HepG2 (cell line): ENCODE results near the gene ARHGEF40. TPM values are rescaled to one million over a fixed set of nuclear protein-coding genes. Genes with fewer than 3 reads are reported as not detected.

ENCODE experiments used
- FOXA3 ChIP-seq: IDR thresholded peaks from 2 replicates; pipeline ENCODE4 v1.6.1; 2016; ENCODE audit warnings: missing genetic modification reagents, missing compliant biosample characterization
- HHEX ChIP-seq: IDR thresholded peaks from 2 replicates; pipeline ENCODE4 v1.6.1; 2016; ENCODE audit warnings: control low read depth
- IKZF5 ChIP-seq: IDR thresholded peaks from 2 replicates; pipeline ENCODE4 v1.6.1; 2018; ENCODE audit warnings: missing genetic modification reagents, mild to moderate bottlenecking, missing compliant biosample characterization
- KLF12 ChIP-seq: sonication (generic); formaldehyde crosslinking; IDR thresholded peaks from 2 replicates; pipeline ENCODE4 v1.4.0; 2020; ENCODE audit warnings: missing genetic modification reagents, borderline replicate concordance
- ZBTB49 ChIP-seq: sonication (generic); formaldehyde crosslinking; IDR thresholded peaks from 2 replicates; pipeline ENCODE4 v1.4.0; 2020; ENCODE audit warnings: missing genetic modification reagents, borderline replicate concordance
- ZEB1 ChIP-seq: IDR thresholded peaks from 2 replicates; pipeline ENCODE4 v1.6.1; 2012; ENCODE audit warnings: mild to moderate bottlenecking, low read depth, inconsistent platforms; ENCODE audit not compliant: insufficient replicate concordance
- ZNF30 ChIP-seq: sonication (generic); formaldehyde crosslinking; IDR thresholded peaks from 2 replicates; pipeline ENCODE4 v1.5.0; 2020; ENCODE audit warnings: mild to moderate bottlenecking, missing genetic modification reagents
- ZNF331 ChIP-seq: sonication (generic); formaldehyde crosslinking; IDR thresholded peaks from 2 replicates; pipeline ENCODE4 v1.4.0; 2020; ENCODE audit warnings: missing genetic modification reagents
- ZNF749 ChIP-seq: sonication (generic); formaldehyde crosslinking; IDR thresholded peaks from 2 replicates; pipeline ENCODE4 v1.8.0; 2022; ENCODE audit warnings: mild to moderate bottlenecking, missing genetic modification reagents, moderate library complexity, borderline replicate concordance
- polyA plus RNA-seq, 8 experiments: library from polyadenylated mRNA; depleted of rRNA in 3 of 8; stranded (reverse) in 7 of 8; unstranded in 1 of 8; fragments of >200 nt; fragmentation: Illumina TruSeq in 4 of 8; extraction: Trizol in 4 of 8; gene quantifications; 2 replicates each; pipeline versions ENCODE4 v1.2.1 to v1.2.3, GENCODE V29; 2011 to 2016; ENCODE audit warnings: low read depth in 4 of 8, missing spikeins in 1 of 8, mixed read lengths in 1 of 8; ENCODE audit not compliant: insufficient read depth in 1 of 8
- total RNA-seq, 5 experiments: library from RNA; depleted of rRNA; stranded (reverse); fragments of >200 nt; fragmentation: Illumina TruSeq; extraction: Trizol; gene quantifications; 2 replicates each; pipeline ENCODE4 v1.2.3, GENCODE V29; 2016; ENCODE audit warnings: low read depth in 1 of 5
- TF ChIP-seq, protein P1 (sequence below): sonication (generic); formaldehyde crosslinking; IDR thresholded peaks from 2 replicates; pipeline ENCODE4 v1.5.0; 2020; ENCODE audit warnings: mild to moderate bottlenecking, missing genetic modification reagents, borderline replicate concordance
- TF ChIP-seq, protein P2 (sequence below): sonication (generic); formaldehyde crosslinking; conservative IDR thresholded peaks from 2 replicates; pipeline ENCODE4 v1.4.0; 2020; ENCODE audit warnings: missing genetic modification reagents
- TF ChIP-seq, protein P3 (sequence below): sonication (generic); formaldehyde crosslinking; IDR thresholded peaks from 2 replicates; pipeline ENCODE4 v1.8.0; 2023; ENCODE audit warnings: mild to moderate bottlenecking, missing genetic modification reagents
- TF ChIP-seq, protein P4 (sequence below): sonication (generic); formaldehyde crosslinking; IDR thresholded peaks from 2 replicates; pipeline ENCODE4 v1.5.0; 2020; ENCODE audit warnings: missing genetic modification reagents

The ARHGEF40 gene
- total and polyA plus RNA-seq, 2 of the 13 experiments (the other 11 are each of a cell fraction or from before 2014, with no cell fraction given) = 28.1 to 78.1 TPM

- TF ChIP-seq, protein P1, sequence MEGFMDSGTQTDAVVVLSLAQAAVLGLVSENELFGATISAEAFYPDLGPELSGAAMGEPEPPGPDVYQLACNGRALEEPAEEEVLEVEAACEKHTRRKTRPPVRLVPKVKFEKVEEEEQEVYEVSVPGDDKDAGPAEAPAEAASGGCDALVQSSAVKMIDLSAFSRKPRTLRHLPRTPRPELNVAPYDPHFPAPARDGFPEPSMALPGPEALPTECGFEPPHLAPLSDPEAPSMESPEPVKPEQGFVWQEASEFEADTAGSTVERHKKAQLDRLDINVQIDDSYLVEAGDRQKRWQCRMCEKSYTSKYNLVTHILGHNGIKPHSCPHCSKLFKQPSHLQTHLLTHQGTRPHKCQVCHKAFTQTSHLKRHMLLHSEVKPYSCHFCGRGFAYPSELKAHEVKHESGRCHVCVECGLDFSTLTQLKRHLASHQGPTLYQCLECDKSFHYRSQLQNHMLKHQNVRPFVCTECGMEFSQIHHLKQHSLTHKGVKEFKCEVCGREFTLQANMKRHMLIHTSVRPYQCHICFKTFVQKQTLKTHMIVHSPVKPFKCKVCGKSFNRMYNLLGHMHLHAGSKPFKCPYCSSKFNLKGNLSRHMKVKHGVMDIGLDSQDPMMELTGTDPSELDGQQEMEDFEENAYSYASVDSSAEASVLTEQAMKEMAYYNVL = peak; percentile 66; the same call in 1 of the 2 replicates
- TF ChIP-seq, protein P2, sequence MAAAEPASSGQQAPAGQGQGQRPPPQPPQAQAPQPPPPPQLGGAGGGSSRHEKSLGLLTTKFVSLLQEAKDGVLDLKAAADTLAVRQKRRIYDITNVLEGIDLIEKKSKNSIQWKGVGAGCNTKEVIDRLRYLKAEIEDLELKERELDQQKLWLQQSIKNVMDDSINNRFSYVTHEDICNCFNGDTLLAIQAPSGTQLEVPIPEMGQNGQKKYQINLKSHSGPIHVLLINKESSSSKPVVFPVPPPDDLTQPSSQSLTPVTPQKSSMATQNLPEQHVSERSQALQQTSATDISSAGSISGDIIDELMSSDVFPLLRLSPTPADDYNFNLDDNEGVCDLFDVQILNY (CRISPR knock-in tag) = peak; percentile 79
- TF ChIP-seq ZNF30 (CRISPR knock-in tag) (no peak), HHEX (no peak), ZEB1 (no peak), ZNF331 (CRISPR knock-in tag) (peak; percentile 64; the same call in 1 of the 2 replicates), ZBTB49 (CRISPR knock-in tag) (peak; percentile 44; the same call in 1 of the 2 replicates), FOXA3 (CRISPR knock-in tag) (peak; percentile 50; the same call in 1 of the 2 replicates), KLF12 (CRISPR knock-in tag) (peak; percentile 78), IKZF5 (peak; percentile 57; the same call in 1 of the 2 replicates), ZNF749 (peak; percentile 90; the same call in 1 of the 2 replicates)
- TF ChIP-seq, protein P3, sequence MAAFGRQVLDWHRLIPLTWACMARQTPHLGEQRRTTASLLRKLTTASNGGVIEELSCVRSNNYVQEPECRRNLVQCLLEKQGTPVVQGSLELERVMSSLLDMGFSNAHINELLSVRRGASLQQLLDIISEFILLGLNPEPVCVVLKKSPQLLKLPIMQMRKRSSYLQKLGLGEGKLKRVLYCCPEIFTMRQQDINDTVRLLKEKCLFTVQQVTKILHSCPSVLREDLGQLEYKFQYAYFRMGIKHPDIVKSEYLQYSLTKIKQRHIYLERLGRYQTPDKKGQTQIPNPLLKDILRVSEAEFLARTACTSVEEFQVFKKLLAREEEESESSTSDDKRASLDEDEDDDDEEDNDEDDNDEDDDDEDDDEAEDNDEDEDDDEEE = peak; percentile 82; the same call in 1 of the 2 replicates
- TF ChIP-seq, protein P4, sequence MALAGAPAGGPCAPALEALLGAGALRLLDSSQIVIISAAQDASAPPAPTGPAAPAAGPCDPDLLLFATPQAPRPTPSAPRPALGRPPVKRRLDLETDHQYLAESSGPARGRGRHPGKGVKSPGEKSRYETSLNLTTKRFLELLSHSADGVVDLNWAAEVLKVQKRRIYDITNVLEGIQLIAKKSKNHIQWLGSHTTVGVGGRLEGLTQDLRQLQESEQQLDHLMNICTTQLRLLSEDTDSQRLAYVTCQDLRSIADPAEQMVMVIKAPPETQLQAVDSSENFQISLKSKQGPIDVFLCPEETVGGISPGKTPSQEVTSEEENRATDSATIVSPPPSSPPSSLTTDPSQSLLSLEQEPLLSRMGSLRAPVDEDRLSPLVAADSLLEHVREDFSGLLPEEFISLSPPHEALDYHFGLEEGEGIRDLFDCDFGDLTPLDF (CRISPR knock-in tag) = peak; percentile 71
These were observed 45.3 kb upstream of the ARHGEF40 start, which contains the start of gene NDRG2 (continued) for GRCh38 chr14:21024585-21025370.
